Measurements from ENCODE around the gene KDELR1.

The KDELR1 gene

DNA sequence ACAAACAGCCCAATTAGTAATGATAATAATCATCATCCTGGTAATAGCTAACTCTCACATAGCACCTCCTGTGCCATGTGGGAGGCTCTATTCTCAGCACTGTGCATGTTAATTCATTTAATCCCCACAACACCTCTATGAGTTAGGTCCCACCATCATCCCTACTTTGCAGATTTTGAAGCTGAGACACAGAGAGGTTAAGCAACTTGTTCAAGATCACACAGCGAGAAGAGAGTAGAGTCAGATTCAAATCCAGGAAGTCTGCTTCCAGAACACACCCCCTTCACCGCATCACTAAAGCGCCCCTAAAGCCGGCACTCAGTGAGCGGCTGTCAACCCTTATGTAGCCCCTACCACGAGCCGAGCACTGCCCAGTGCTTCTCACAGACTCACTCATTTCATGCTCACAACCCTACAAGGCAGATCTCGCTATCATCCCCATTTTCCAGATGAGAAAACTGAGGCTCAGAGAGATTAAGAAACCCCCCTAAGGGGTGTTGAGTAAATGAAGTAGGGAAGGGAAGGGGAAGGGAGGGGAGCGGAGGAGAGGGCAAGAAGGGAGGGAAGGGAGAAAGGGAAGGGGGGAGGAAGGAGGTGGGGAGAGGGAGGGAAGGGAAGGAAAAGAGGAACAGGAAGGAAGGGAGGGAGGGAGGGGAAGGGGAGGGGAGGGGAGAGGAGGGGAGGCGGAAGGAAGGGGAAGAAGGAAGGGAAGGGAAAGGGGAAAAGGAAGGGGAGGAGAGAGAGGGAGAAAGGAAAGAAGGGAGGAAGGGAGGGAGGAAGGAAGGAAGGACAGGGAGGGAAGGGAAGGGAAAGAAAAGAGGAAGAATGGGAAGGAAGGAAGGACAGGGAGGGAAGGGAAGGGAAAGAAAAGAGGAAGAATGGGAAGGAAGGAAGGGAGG, 49.6 kb downstream of the KDELR1 start:
- no peak for DNase-seq

DNA sequence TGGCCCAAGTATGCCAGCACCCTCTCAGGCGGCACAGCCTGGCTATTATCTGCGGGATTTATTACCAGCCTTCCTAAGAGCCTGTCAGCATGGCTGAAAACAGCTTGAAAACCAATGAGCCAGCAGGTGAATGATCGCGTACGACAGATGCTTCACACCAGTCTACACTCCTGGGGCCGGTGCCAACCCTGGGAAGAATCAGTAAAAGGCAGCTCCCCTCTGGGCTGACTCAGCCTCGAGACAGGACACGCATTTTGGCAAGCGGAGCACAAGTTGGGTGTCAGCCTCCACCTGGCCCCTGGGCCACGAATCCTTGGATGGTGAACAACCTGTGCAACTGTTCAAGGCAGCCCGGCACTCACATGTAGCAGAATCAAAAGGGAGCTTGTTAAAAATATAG, 50.4 kb downstream of the KDELR1 start:
- DNase-seq = no peak

- DNase-seq = no peak
Observed at GRCh38 chr19:48338802-48339503, 52.4 kb downstream of the KDELR1 start.

GRCh38 chr19:48338253-48338755, 53.0 kb downstream of the KDELR1 start:
- DNase-seq = no peak

DNA sequence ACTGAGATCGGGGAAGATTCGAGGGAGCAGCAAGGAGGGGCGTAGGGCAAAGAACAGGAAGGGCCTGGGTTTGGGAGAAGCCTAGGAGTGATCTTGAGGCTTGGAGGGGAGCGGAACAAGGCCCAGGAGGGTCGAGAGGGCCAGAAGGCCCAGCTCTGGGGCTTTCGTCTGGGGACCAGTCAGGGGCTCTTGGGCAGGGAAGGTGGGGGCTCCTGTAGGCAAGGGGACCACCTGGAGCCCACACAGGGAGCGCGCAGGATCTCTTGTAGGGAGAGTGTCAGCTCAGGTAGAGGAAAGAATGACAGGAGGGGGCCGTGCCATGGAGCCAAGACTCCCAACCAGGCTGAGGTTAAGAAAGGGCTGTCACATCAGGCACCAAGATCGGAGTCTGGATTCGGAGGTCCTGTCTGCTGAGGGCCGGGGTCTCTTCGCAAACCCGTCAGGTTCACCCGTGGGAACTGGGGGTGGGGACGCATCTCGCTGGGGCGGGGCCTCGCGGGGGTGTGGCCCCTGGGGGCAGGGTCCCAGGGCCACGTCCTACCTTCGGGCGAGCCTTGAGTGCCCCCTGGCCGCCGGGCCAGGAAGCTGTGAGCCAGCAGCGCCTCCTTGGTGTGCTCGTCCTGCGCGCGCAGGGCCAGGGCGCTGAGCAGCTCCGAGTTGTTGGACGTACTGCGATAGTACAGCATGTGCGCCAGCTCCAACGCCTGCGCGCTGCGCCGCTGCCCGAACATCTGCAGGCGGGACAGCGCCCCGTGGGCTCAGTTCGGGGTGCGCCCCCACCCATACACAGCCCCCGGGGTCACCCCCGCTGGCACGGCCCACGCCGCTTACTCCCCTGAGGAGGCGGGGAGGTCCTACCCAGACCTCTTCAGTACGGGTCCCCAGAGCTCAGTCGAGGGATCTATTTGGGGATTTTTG, 57.6 kb downstream of the KDELR1 start:
- DNase-seq = no peak

GRCh38 chr19:48332662-48333466, 58.5 kb downstream of the KDELR1 start:
- peak in 1 of 2 experiments; percentile 88 for DNase-seq
